Measurements from ENCODE around the gene CENPX. TPM values are rescaled to one million over a fixed set of nuclear protein-coding genes. Genes with fewer than 3 reads are reported as not detected.

Gene CENPX
- total and polyA plus RNA-seq, 2 of the 13 experiments (the other 11 are each of a cell fraction or from before 2014, with no cell fraction given): 92.7 to 170 TPM

DNA sequence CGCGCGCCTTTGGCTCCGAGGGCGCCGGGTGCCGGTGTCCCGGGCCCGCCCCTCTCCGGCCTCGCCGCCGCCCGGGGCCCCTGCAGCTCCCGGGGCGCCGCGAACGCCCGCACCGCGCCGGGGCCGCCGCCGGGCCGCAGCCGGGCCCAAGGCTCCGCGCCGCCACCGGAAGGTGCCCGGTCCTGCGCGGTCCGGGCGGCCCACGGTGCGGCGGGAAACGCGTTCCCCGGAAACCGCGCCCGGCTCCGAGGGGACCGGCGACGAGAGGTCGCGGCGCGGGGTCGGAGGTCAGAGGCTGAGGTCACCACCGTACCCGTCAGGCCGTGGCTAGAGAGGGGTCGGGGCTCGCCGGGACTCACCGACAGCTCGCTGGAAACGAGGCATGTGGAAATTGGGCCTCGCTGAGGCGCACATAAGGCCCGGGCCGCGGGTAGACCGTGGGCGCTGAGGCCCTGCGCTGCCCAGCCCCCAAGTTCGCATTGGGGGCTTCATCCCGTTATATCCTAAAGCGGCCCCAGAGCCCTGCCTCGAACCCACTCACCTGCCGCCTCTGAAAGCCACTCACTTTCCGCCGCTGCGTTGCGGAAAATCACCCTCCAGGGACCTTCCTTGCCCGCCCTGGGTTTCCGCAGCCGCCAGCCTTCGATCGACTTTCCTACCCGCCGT lies 43.1 kb upstream of the CENPX start, which contains the start of gene DUS1L (continued):
- TF ChIP-seq, protein P1, sequence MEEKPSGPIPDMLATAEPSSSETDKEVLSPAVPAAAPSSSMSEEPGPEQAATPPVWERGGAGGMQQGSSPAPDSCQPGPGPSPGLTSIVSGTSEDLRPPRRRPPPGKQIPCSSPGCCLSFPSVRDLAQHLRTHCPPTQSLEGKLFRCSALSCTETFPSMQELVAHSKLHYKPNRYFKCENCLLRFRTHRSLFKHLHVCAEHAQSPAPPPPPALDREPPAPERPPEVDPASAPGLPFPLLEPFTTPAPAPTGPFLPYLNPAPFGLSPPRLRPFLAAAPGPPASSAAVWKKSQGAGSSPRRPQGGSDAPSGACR (CRISPR knock-in tag; IDR thresholded peaks at IDR 0.05): peak; percentile 82
- TF ChIP-seq ZNF3 (CRISPR knock-in tag; IDR thresholded peaks at IDR 0.05) (no peak), ZNF761 (CRISPR knock-in tag; conservative IDR thresholded peaks at IDR 0.05) (peak; percentile 70; the same call in 1 of the 2 replicates), TBX2 (CRISPR knock-in tag; IDR thresholded peaks at IDR 0.05; ENCODE audit: borderline replicate concordance) (peak; percentile 72), ZNF616 (CRISPR knock-in tag; IDR thresholded peaks at IDR 0.05; ENCODE audit: low read depth) (peak; percentile 90), ZNF556 (CRISPR knock-in tag; IDR thresholded peaks at IDR 0.05; ENCODE audit: borderline replicate concordance) (peak; percentile 97), ZNF607 (CRISPR knock-in tag; IDR thresholded peaks at IDR 0.05; ENCODE audit: borderline replicate concordance) (peak; percentile 80), DPF2 (CRISPR knock-in tag; IDR thresholded peaks at IDR 0.05; ENCODE audit: borderline replicate concordance, low read depth) (peak; percentile 43; the same call in 1 of the 2 replicates), ZNF839 (CRISPR knock-in tag; IDR thresholded peaks at IDR 0.05; ENCODE audit: borderline replicate concordance) (peak; percentile 96), ZNF564 (CRISPR knock-in tag; IDR thresholded peaks at IDR 0.05) (peak; percentile 61; the same call in 1 of the 2 replicates), TARDBP (CRISPR knock-in tag; IDR thresholded peaks at IDR 0.05) (peak; percentile 91), KLF6 (CRISPR knock-in tag; IDR thresholded peaks at IDR 0.05) (peak; percentile 91), FOXM1 (CRISPR knock-in tag; IDR thresholded peaks at IDR 0.05) (peak; percentile 65; the same call in 1 of the 2 replicates), ZNF335 (CRISPR knock-in tag; IDR thresholded peaks at IDR 0.05) (0 out of 2 replicates have a peak, but pooled peaks have one; percentile 35), SMAD9 (CRISPR knock-in tag; IDR thresholded peaks at IDR 0.05) (0 out of 2 replicates have a peak, but pooled peaks have one; percentile 41), MZF1 (CRISPR knock-in tag; IDR thresholded peaks at IDR 0.05; ENCODE audit: borderline replicate concordance) (no peak), CEBPB (IDR thresholded peaks at IDR 0.05; ENCODE audit: borderline replicate concordance, low read depth, low read length) (no peak), RBM22 (optimal IDR thresholded peaks at IDR 0.05; ENCODE audit: low read length) (peak; percentile 39), CREB1 (IDR thresholded peaks at IDR 0.05) (0 out of 2 replicates have a peak, but pooled peaks have one; percentile 39), CREB1 (CRISPR knock-in tag; IDR thresholded peaks at IDR 0.05) (no peak), ZMYM4 (CRISPR knock-in tag; IDR thresholded peaks at IDR 0.05) (peak; percentile 92), ZNF772 (CRISPR knock-in tag; IDR thresholded peaks at IDR 0.05) (peak; percentile 82; the same call in 1 of the 2 replicates), HCFC1 (IDR thresholded peaks at IDR 0.05; ENCODE audit: low read depth, low read length) (peak; percentile 79)
- TF ChIP-seq, protein P2, sequence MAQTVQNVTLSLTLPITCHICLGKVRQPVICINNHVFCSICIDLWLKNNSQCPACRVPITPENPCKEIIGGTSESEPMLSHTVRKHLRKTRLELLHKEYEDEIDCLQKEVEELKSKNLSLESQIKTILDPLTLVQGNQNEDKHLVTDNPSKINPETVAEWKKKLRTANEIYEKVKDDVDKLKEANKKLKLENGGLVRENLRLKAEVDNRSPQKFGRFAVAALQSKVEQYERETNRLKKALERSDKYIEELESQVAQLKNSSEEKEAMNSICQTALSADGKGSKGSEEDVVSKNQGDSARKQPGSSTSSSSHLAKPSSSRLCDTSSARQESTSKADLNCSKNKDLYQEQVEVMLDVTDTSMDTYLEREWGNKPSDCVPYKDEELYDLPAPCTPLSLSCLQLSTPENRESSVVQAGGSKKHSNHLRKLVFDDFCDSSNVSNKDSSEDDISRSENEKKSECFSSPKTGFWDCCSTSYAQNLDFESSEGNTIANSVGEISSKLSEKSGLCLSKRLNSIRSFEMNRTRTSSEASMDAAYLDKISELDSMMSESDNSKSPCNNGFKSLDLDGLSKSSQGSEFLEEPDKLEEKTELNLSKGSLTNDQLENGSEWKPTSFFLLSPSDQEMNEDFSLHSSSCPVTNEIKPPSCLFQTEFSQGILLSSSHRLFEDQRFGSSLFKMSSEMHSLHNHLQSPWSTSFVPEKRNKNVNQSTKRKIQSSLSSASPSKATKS (CRISPR knock-in tag; IDR thresholded peaks at IDR 0.05): no peak
- TF ChIP-seq, protein P3, sequence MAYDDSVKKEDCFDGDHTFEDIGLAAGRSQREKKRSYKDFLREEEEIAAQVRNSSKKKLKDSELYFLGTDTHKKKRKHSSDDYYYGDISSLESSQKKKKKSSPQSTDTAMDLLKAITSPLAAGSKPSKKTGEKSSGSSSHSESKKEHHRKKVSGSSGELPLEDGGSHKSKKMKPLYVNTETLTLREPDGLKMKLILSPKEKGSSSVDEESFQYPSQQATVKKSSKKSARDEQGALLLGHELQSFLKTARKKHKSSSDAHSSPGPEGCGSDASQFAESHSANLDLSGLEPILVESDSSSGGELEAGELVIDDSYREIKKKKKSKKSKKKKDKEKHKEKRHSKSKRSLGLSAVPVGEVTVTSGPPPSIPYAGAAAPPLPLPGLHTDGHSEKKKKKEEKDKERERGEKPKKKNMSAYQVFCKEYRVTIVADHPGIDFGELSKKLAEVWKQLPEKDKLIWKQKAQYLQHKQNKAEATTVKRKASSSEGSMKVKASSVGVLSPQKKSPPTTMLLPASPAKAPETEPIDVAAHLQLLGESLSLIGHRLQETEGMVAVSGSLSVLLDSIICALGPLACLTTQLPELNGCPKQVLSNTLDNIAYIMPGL (CRISPR knock-in tag; IDR thresholded peaks at IDR 0.05; ENCODE audit: borderline replicate concordance in 1 of 2, low read depth in 1 of 2): peak; percentile 90 to 95
- TF ChIP-seq, protein P4, sequence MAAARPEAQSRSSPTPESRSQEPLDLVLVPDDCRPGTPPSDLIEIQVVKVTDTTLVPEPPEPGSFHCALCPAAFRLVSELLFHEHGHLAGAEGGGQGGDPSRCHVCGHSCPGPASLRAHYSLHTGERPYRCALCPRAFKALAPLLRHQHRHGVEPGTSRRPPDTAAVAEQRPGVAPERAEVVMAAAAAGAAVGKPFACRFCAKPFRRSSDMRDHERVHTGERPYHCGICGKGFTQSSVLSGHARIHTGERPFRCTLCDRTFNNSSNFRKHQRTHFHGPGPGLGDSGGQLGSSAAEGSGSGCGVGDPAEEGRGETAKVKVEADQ (CRISPR knock-in tag; IDR thresholded peaks at IDR 0.05; ENCODE audit: borderline replicate concordance): peak; percentile 98

All from HepG2 (cell line).